Neutrophil (primary cell): ENCODE measurements around the gene LEF1.
A peak's percentile ranks its signal among the peaks of the same experiment; 100 is the strongest.

ENCODE experiments used
- H3K27ac ChIP-seq: fragments of 200-600 bp; sonication (generic); 2 replicates; pipeline ENCODE4 v1.5.1; 2016; ENCODE audit warnings: mild to moderate bottlenecking, moderate library complexity
- H3K27me3 ChIP-seq: fragments of 200-600 bp; sonication (generic); 2 replicates; pipeline ENCODE4 v1.6.0; 2016; ENCODE audit warnings: mild to moderate bottlenecking
- H3K36me3 ChIP-seq: fragments of 200-600 bp; sonication (generic); 2 replicates; pipeline ENCODE4 v1.5.1; 2017
- H3K4me1 ChIP-seq, 2 experiments: fragments of 200-600 bp in 1 of 2; sonication (generic) in 1 of 2; 1 replicate in 1 of 2; 2 replicates in 1 of 2; pipeline versions ENCODE4 v1.5.1 to v1.6.1; 2013 to 2016; ENCODE audit warnings: low read depth in 1 of 2, low read length in 1 of 2, mild to moderate bottlenecking in 1 of 2, moderate library complexity in 1 of 2; ENCODE audit not compliant: control insufficient read depth in 1 of 2, insufficient read depth in 1 of 2
- H3K4me3 ChIP-seq, 2 experiments: fragments of 200-600 bp in 1 of 2; sonication (generic) in 1 of 2; 1 replicate in 1 of 2; 2 replicates in 1 of 2; pipeline ENCODE4 v1.5.1; 2013 to 2016; ENCODE audit warnings: low read depth in 1 of 2, low read length in 1 of 2, mild to moderate bottlenecking in 1 of 2, moderate library complexity in 1 of 2
- H3K9me3 ChIP-seq: fragments of 200-600 bp; sonication (generic); 2 replicates; pipeline ENCODE4 v1.5.1; 2016
- TF ChIP-seq, protein P1 (sequence below): fragments of 200-600 bp; sonication (generic); IDR thresholded peaks from 2 replicates; pipeline ENCODE4 v1.5.1; 2016; ENCODE audit warnings: antibody characterized with exemption

LEF1 gene

DNA sequence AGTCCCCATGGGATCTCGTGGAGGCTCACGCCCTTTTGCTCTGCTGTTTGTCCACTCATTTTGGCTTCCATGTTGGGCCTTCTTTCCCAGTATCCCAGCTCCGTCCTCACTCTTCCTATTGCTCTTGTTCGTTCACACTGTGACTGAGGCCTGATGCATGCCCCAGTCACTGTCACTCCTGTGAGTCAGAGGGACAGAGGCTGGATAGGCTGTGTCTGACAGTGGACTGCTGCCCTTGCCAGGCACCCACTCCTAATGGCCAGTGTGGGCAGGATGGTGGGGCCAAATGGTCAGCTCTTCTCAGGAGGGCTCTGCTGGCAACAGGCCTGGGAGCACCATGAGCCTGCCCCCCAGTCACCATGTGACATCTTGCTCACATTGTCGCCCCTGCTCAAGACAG lies 139.0 kb downstream of the LEF1 start:
- TF ChIP-seq, protein P1, sequence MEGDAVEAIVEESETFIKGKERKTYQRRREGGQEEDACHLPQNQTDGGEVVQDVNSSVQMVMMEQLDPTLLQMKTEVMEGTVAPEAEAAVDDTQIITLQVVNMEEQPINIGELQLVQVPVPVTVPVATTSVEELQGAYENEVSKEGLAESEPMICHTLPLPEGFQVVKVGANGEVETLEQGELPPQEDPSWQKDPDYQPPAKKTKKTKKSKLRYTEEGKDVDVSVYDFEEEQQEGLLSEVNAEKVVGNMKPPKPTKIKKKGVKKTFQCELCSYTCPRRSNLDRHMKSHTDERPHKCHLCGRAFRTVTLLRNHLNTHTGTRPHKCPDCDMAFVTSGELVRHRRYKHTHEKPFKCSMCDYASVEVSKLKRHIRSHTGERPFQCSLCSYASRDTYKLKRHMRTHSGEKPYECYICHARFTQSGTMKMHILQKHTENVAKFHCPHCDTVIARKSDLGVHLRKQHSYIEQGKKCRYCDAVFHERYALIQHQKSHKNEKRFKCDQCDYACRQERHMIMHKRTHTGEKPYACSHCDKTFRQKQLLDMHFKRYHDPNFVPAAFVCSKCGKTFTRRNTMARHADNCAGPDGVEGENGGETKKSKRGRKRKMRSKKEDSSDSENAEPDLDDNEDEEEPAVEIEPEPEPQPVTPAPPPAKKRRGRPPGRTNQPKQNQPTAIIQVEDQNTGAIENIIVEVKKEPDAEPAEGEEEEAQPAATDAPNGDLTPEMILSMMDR: no peak
- H3K36me3 ChIP-seq: peaks cover 20% of the 10 kb centered on the region

DNA sequence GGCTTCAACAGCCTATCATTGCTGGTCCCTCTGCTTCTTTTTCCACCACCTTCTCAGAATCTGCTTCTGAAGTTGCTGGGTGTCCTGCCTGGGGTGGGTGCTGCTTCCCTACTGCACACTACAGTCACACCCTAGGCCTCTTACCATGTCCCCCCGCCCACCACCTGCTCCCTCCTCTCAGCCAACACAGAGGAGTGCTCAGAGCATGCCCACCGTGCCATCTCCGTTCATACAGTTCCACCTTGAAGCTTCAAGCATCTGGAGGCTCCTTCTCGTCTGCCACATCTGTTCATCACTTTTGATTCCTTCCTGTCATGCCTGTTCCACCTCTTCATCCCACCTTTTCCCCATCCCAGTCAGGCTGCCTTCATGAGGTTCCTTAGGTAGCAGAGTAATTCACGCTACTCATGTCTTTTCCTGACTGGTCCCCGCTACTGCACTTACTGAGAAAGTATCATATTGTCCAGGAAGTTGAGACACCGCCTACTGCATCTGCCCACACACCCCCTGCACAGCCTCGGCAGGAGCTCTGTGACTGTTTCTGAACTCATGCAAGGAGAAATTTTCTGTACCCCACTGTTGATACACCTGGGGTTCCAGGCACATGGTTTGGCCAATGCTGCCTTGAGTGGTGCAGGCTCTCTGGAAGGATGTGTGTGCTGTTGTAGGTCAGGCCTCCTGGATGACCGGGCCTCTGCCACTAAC lies 139.6 kb downstream of the LEF1 start:
- Histone ChIP-seq H3K4me3 (no peak overlapping the region), H3K27ac (no peak overlapping the region), H3K27me3 (no peaks in the 10 kb centered on the region), H3K9me3 (no peaks in the 10 kb centered on the region), H3K36me3 (peaks cover 15% of the 10 kb centered on the region), H3K4me1 (peaks cover 0 to under 1% of the 10 kb centered on the region in 2 experiments)
- TF ChIP-seq, protein P1: no peak

More for the DNA sequence above, 139.0 kb downstream of the LEF1 start:
- Histone ChIP-seq H3K4me1 (no peaks in the 10 kb centered on the region), H3K4me3 (no peak overlapping the region), H3K9me3 (no peaks in the 10 kb centered on the region), H3K27me3 (no peaks in the 10 kb centered on the region), H3K27ac (no peak overlapping the region)

DNA sequence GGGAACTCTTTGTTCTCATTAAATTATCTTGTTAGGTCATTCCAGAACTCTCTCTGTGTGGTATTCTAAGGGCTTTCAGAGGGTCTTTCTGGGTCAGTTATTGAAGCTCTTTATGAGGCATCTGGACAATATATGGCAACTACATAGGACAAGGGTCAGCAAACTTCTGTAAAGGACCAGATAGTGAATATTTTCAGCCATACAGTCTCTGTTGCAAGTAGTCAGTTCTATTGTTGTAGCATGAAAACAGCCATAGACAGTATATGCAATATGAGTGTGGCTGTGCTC lies 143.9 kb downstream of the LEF1 start:
- no peak overlapping the region for H3K27ac ChIP-seq
- no peaks in the 10 kb centered on the region for H3K9me3 ChIP-seq
- TF ChIP-seq, protein P1: no peak
- no peak overlapping the region for H3K4me3 ChIP-seq
- H3K27me3 ChIP-seq: no peaks in the 10 kb centered on the region
- no peaks in the 10 kb centered on the region for H3K36me3 ChIP-seq
- H3K4me1 ChIP-seq: peaks cover 7 to 9% of the 10 kb centered on the region in 2 experiments

DNA sequence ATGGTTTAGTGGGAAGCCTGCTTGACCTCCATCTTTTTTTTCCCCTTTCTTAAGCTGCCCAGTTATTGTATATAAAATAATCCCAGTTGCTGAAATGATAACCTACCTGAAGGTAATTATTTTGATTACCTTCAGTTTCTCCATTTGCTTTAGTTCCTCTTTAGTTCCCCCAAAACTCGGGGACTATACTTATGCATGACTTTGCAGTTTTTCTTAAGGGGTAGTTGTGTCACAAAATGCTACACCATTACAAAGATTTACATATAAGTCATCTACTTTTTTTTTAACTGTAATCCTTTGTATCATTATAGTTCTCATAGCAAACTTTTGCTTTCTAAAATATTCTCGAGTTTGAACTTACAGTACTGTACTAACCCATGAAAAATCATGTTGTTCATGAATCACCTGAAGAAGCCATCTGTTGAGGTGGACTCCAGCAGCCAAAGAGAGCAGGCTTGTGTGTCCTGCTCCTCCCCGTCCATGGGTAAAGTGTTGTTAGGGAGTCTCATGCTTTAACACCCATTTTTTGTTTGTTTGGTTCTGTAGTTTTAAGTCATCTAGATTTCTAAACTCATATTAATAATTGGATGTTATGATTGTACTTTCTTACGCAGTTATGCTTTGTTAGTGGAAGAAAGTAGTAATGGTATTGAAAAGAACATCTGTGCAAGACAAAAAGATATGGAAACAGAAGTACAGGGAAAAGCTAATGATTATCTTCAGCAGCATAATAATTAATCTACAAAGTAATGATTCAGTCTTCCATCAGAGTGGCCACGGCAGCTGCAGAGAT lies 144.5 kb downstream of the LEF1 start:
- Histone ChIP-seq H3K36me3 (no peaks in the 10 kb centered on the region), H3K9me3 (no peaks in the 10 kb centered on the region), H3K4me3 (no peak overlapping the region), H3K4me1 (peaks cover 7 to 9% of the 10 kb centered on the region in 2 experiments), H3K27me3 (no peaks in the 10 kb centered on the region), H3K27ac (peak overlapping the region; percentile 47)
- TF ChIP-seq, protein P1: no peak

DNA sequence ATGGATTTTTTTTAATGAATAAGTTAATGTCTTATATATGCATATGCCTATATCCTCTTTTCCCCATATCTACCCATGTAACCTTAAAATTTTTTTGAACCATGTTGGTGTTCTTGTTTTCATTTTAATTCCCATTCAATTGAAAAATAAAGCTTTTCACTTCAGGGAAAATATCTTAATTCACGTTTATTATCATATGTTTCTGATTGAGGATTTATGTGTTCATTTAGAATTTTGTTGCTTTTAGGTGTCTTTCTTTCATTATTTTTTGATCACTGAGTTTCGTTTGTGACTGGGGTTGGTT lies 149.9 kb downstream of the LEF1 start:
- Histone ChIP-seq H3K4me1 (peaks cover 4 to 6% of the 10 kb centered on the region in 2 experiments), H3K4me3 (no peak overlapping the region), H3K9me3 (no peaks in the 10 kb centered on the region), H3K36me3 (peaks cover 4% of the 10 kb centered on the region), H3K27ac (no peak overlapping the region), H3K27me3 (no peaks in the 10 kb centered on the region)
- TF ChIP-seq, protein P1: no peak
